NCI-H748 (cell line): Measurements from ENCODE around the gene ZNF653.
"Not testable (repeated sequence)": the region's sequence is repeated elsewhere in the genome, so short reads cannot be mapped to it uniquely, and the experiment has no call there.

Experiments used
- DNase-seq: peaks from one replicate; lab custom pipeline; 2025; ENCODE audit not compliant: unreplicated experiment; lab: John Stamatoyannopoulos, UW

ZNF653 gene

GRCh38 chr19:11434703-11435056 is 71.0 kb downstream of the ZNF653 start:
- no peak for DNase-seq

DNA sequence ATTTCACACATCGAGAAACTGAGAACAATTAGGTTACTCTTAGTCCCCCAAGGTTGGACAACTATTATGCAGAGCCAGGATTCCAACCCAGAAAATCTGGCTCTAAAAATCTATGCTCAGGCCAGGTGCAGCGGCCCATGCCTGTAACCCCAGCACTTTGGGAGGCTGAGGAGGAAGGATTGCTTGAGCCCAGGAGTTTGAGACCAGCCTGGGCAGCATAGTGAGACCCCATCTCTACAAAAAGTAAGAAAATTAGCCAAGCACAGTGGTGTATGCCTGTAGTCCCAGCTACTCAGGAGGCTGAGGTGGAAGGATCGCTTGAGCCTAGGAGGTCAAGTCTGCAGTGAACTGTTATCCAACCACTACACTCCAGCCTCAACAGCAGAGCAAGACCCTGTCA is 72.1 kb downstream of the ZNF653 start:
- DNase-seq: not testable (repeated sequence)
